Endothelial cell of umbilical vein (primary cell): Measurements from ENCODE around the gene DENND2A. TPM values are rescaled to one million over a fixed set of nuclear protein-coding genes. Genes with fewer than 3 reads are reported as not detected.
"Not testable (repeated sequence)": the region's sequence is repeated elsewhere in the genome, so short reads cannot be mapped to it uniquely, and the experiment has no call there.

Experiments used
- BruUV-seq: library from RNA; stranded (reverse); fragments of 400-500 nt; replicated peaks from 2 replicates; lab custom pipeline; 2021; lab: Mats Ljungman, UMichigan
- CTCF ChIA-PET: fragments of 300-600, 350-600 bp; sonication (Branson Sonifier 250); formaldehyde crosslinking; loops from one replicate; lab custom pipeline; 2021; ENCODE audit warnings: antibody characterized with exemption, inconsistent platforms; lab: Charles Lee
- POLR2A ChIA-PET: fragments of 300-600, 350-600 bp; sonication (Branson Sonifier 250); formaldehyde crosslinking; loops from one replicate; lab custom pipeline; 2021; ENCODE audit warnings: antibody characterized with exemption, inconsistent platforms; lab: Charles Lee
- DNase-seq: peaks from one replicate; pipeline ENCODE4 v3.0.0-alpha.2; 2011; ENCODE audit warnings: low read depth, low spot score
- FAIRE-seq: peaks from 2 replicates; lab custom pipeline; 2011; peaks lifted over from hg19 to GRCh38; lab: Jason Lieb, UNC
- H2AFZ ChIP-seq: 2 replicates; pipeline ENCODE4 v1.6.0; 2012; ENCODE audit warnings: low read depth, low read length, control low read depth, inconsistent platforms
- H3K27ac ChIP-seq: 2 replicates; pipeline ENCODE4 v1.5.1; 2011; ENCODE audit warnings: low read depth, mild to moderate bottlenecking, control low read depth, low read length, moderate library complexity; ENCODE audit not compliant: insufficient read depth
- H3K27me3 ChIP-seq, 2 experiments: 2 replicates each; pipeline versions ENCODE4 v1.6.0 to v1.6.1; 2011; ENCODE audit warnings: low read length in 2 of 2, mixed read lengths in 1 of 2; ENCODE audit not compliant: control insufficient read depth in 2 of 2, insufficient read depth in 2 of 2
- H3K36me3 ChIP-seq, 2 experiments: 2 replicates in 1 of 2; 3 replicates in 1 of 2; pipeline ENCODE4 v1.5.1; 2011; ENCODE audit warnings: low read length in 2 of 2, mild to moderate bottlenecking in 1 of 2, moderate library complexity in 1 of 2; ENCODE audit not compliant: control insufficient read depth in 2 of 2, insufficient read depth in 2 of 2; ENCODE audit errors: extremely low read depth in 1 of 2
- H3K4me1 ChIP-seq: 3 replicates; pipeline ENCODE4 v1.5.1; 2011; ENCODE audit warnings: mild to moderate bottlenecking, low read length; ENCODE audit not compliant: control insufficient read depth, insufficient read depth; ENCODE audit errors: extremely low read depth
- H3K4me2 ChIP-seq: 2 replicates; pipeline ENCODE4 v1.6.1; 2011; ENCODE audit warnings: low read length, control low read depth, mixed read lengths; ENCODE audit not compliant: insufficient read depth
- H3K4me3 ChIP-seq, 3 experiments: fragments of 200-600 bp in 1 of 3; sonication (generic), shearing (Covaris generic) in 1 of 3; replicated peaks in 1 of 3; 2 replicates each; pipeline ENCODE4 v1.5.1; 2011 to 2016; ENCODE audit warnings: control low read depth in 3 of 3, low read length in 3 of 3, mild to moderate bottlenecking in 2 of 3, inconsistent platforms in 1 of 3, low read depth in 1 of 3, moderate library complexity in 1 of 3; ENCODE audit not compliant: insufficient read depth in 1 of 3
- H3K79me2 ChIP-seq: 2 replicates; pipeline ENCODE4 v1.6.0; 2012; ENCODE audit warnings: low read length, inconsistent platforms; ENCODE audit not compliant: control insufficient read depth, insufficient read depth
- H3K9ac ChIP-seq: replicated peaks from 2 replicates; pipeline ENCODE3; 2011; ENCODE audit warnings: low read length, control low read depth; ENCODE audit not compliant: insufficient read depth; ENCODE audit errors: extremely low read depth
- H3K9me1 ChIP-seq: replicated peaks from 3 replicates; pipeline ENCODE4 v1.6.0; 2011; ENCODE audit warnings: mild to moderate bottlenecking, low read length; ENCODE audit not compliant: control insufficient read depth, insufficient read depth; ENCODE audit errors: extremely low read depth
- H3K9me3 ChIP-seq: replicated peaks from 2 replicates; pipeline ENCODE4 v1.5.1; 2012; ENCODE audit warnings: low read length, inconsistent platforms; ENCODE audit not compliant: control insufficient read depth, insufficient read depth
- H4K20me1 ChIP-seq: replicated peaks from 2 replicates; pipeline ENCODE3; 2011; ENCODE audit warnings: mild to moderate bottlenecking, low read length; ENCODE audit not compliant: control insufficient read depth, insufficient read depth; ENCODE audit errors: extremely low read depth
- EZH2 ChIP-seq: IDR thresholded peaks from 2 replicates; pipeline ENCODE4 v1.6.1; 2012; ENCODE audit warnings: borderline replicate concordance, low read depth, mild to moderate bottlenecking, moderate library complexity, low read length, inconsistent platforms; ENCODE audit not compliant: severe bottlenecking
- FOS ChIP-seq: IDR thresholded peaks from 2 replicates; pipeline ENCODE4 v1.6.1; 2011; ENCODE audit warnings: mild to moderate bottlenecking, low read length, moderate library complexity, borderline replicate concordance; ENCODE audit not compliant: insufficient read depth
- GATA2 ChIP-seq: IDR thresholded peaks from 2 replicates; pipeline ENCODE4 v1.7.0; 2011; ENCODE audit warnings: low read depth, mild to moderate bottlenecking, moderate library complexity, mixed read lengths, low read length; ENCODE audit not compliant: insufficient read length, insufficient read depth
- JUN ChIP-seq: IDR thresholded peaks from 2 replicates; pipeline ENCODE4 v1.6.1; 2011; ENCODE audit warnings: borderline replicate concordance, low read depth; ENCODE audit not compliant: insufficient read length, insufficient read depth
- MYC ChIP-seq: IDR thresholded peaks from one replicate; pipeline ENCODE4 v1.6.1; 2011; ENCODE audit warnings: mild to moderate bottlenecking, low read depth, low read length
- POLR2A ChIP-seq: IDR thresholded peaks from 2 replicates; pipeline ENCODE4 v1.6.1; 2012; ENCODE audit warnings: low read depth, mild to moderate bottlenecking, control low read depth, low read length
- POLR2AphosphoS5 ChIP-seq: IDR thresholded peaks from 2 replicates; pipeline ENCODE4 v1.6.1; 2012; ENCODE audit warnings: low read depth, mild to moderate bottlenecking, control low read depth, low read length, moderate library complexity; ENCODE audit not compliant: insufficient read depth
- dilution Hi-C: fragments of 300-500 bp; cut with MboI; formaldehyde crosslinking; loops from one replicate; pipeline ENCODE4 v1.15.0; 2019; ENCODE audit warnings: low sequenced_read_pairs; ENCODE audit not compliant: extremely low pct_ligation_motif_present
- intact Hi-C: fragments of 100-400 bp; cut with micrococcal nuclease; formaldehyde crosslinking; loops from one replicate; pipeline ENCODE4 v1.10.0; 2022
- polyA plus RNA-seq, 4 experiments: library from polyadenylated mRNA; depleted of rRNA in 3 of 4; stranded (reverse) in 3 of 4; unstranded in 1 of 4; fragments of >200 nt; gene quantifications; 2 replicates each; pipeline versions ENCODE4 v1.2.1 to v1.2.3, GENCODE V29; 2011 to 2012; ENCODE audit warnings: missing spikeins in 1 of 4
- total RNA-seq: library from RNA; stranded (reverse); gene quantifications from 2 replicates; pipeline ENCODE4 v1.2.3, GENCODE V29; 2021
- TF ChIP-seq, protein P1 (sequence below), 2 donors: IDR thresholded peaks; 1 replicate in 1 of 2; 2 replicates in 1 of 2; pipeline ENCODE4 v1.5.1; 2011; ENCODE audit warnings: low read length in 2 of 2, mild to moderate bottlenecking in 2 of 2, moderate library complexity in 2 of 2, control low read depth in 1 of 2, inconsistent platforms in 1 of 2, low read depth in 1 of 2; ENCODE audit not compliant: insufficient read depth in 1 of 2; ENCODE audit errors: extremely low read depth in 1 of 2
- TF ChIP-seq, protein P2 (sequence below): IDR thresholded peaks from 2 replicates; pipeline ENCODE4 v1.6.1; 2011; ENCODE audit not compliant: insufficient read depth, insufficient read length

Gene DENND2A
- total and polyA plus RNA-seq, 2 donors (not counting 3 experiments of a cell fraction or from before 2014, with no cell fraction given) = 0.33 TPM; not detected in 1

DNA sequence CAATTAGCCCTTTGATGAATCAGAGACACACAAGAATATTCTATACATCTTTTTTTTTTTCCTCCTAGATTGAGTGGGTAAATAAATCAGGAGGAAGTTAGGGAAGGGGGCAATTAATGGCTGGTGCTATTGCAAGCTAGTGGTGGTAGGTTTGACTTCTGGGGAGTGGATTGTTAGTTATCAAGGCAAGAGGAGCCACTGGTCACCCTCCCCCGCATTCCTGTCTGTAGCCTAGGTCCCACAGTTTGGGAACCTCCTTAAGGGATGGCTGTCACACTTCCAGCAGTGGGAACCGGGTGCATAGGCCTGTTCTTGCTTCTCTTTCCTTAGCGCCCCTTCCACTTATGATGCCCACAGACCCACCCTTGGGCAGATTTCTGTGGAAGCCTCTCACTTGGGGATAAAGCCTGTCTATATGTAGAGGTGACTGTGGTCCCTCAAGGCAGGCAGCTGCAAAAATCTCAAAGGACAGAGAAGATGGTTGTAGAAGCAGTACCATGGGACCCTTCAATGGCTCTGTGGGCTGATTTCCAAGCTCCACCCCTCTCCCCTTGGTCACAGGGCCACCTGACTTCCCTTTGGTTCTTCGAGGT is 29.8 kb upstream of the DENND2A start:
- H3K4me3 ChIP-seq = no peak overlapping the region
- no peaks in the 10 kb centered on the region for H3K9me1 ChIP-seq
- H3K4me2 ChIP-seq = no peak overlapping the region
- intact Hi-C loops = loop anchor here (5.0 to 10.0 kb wide), 2 partner anchors 862 to 984 kb away; no protein-coding TSS in a partner anchor
- TF ChIP-seq EZH2 = no peak
- TF ChIP-seq, protein P1, sequence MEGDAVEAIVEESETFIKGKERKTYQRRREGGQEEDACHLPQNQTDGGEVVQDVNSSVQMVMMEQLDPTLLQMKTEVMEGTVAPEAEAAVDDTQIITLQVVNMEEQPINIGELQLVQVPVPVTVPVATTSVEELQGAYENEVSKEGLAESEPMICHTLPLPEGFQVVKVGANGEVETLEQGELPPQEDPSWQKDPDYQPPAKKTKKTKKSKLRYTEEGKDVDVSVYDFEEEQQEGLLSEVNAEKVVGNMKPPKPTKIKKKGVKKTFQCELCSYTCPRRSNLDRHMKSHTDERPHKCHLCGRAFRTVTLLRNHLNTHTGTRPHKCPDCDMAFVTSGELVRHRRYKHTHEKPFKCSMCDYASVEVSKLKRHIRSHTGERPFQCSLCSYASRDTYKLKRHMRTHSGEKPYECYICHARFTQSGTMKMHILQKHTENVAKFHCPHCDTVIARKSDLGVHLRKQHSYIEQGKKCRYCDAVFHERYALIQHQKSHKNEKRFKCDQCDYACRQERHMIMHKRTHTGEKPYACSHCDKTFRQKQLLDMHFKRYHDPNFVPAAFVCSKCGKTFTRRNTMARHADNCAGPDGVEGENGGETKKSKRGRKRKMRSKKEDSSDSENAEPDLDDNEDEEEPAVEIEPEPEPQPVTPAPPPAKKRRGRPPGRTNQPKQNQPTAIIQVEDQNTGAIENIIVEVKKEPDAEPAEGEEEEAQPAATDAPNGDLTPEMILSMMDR (IDR thresholded peaks at IDR 0.05; ENCODE audit: extremely low read depth in 1 of 2, insufficient read depth in 1 of 2, low read depth in 1 of 2, low read length in 2 of 2) = no peak
- TF ChIP-seq POLR2AphosphoS5 = no peak
- no peak for TF ChIP-seq FOS
- no peak for TF ChIP-seq GATA2
- TF ChIP-seq, protein P2, sequence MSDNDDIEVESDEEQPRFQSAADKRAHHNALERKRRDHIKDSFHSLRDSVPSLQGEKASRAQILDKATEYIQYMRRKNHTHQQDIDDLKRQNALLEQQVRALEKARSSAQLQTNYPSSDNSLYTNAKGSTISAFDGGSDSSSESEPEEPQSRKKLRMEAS = no peak
- TF ChIP-seq JUN = no peak
- no peak for TF ChIP-seq POLR2A
- no peak for TF ChIP-seq MYC
- no peak for DNase-seq
- POLR2A ChIA-PET = no interaction called here
- CTCF ChIA-PET = no interaction called here
- peaks cover 8% of the 10 kb centered on the region for H3K4me1 ChIP-seq
- dilution Hi-C loops = no loop called here
- BruUV-seq = no TSS peak
- no peaks in the 10 kb centered on the region for H3K36me3 ChIP-seq
- H2AFZ ChIP-seq = no peak overlapping the region
- H4K20me1 ChIP-seq = no peaks in the 10 kb centered on the region
- no peaks in the 10 kb centered on the region for H3K9me3 ChIP-seq
- H3K27ac ChIP-seq = no peak overlapping the region
- peaks cover 2 to 3% of the 10 kb centered on the region in 2 experiments for H3K27me3 ChIP-seq
- FAIRE-seq = no peak
- H3K9ac ChIP-seq = no peak overlapping the region
- H3K79me2 ChIP-seq = no peaks in the 10 kb centered on the region

DNA sequence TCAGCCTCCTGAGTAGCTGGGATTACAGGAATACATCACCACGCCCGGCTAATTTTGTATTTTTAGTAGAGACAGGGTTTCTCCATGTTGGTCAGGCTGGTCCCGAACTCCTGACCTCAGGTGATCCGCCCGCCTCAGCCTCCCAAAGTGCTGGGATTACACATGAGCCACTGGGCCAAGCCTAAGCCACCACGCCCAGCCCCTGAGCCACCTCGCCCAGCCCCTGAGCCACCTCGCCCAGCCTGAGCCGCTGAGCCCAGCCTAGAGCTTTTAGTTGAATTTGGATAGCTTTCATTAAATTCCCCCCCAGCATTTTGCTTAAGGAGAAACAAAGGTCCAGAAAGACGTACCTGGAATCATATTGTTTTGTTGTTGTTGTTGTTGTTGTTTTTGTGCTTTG is 29.2 kb upstream of the DENND2A start:
- H3K36me3 ChIP-seq, H3K27me3 ChIP-seq, H3K4me3 ChIP-seq, H3K9ac ChIP-seq, H3K4me1 ChIP-seq, H4K20me1 ChIP-seq, H3K9me3 ChIP-seq, FAIRE-seq, H3K79me2 ChIP-seq, H2AFZ ChIP-seq, POLR2A ChIA-PET, H3K4me2 ChIP-seq, H3K9me1 ChIP-seq, BruUV-seq, dilution Hi-C loops, DNase-seq, H3K27ac ChIP-seq: not testable (repeated sequence)
- CTCF ChIA-PET = interaction anchor here (0.9 to 2.2 kb wide), 2 partner anchors 17 to 24 kb away, joined by 3 to 9 read pairs; no protein-coding TSS in a partner anchor
- intact Hi-C loops = loop anchor here (5.0 to 10.0 kb wide), 2 partner anchors 862 to 985 kb away; no protein-coding TSS in a partner anchor
